ENCODE results near the gene IL24. TPM values are rescaled to one million over a fixed set of nuclear protein-coding genes. Genes with fewer than 3 reads are reported as not detected.

The IL24 gene
- total RNA-seq, 2 experiments from 2014 or later: 0.54 to 0.72 TPM

- Mint-ChIP-seq H3K36me3 (no peaks in the 10 kb centered on the region), H3K27ac (no peak overlapping the region), H3K27me3 (no peaks in the 10 kb centered on the region), H3K4me1 (peaks cover 57% of the 10 kb centered on the region), H3K4me3 (no peak overlapping the region), H3K9me3 (no peaks in the 10 kb centered on the region)
- no peak for DNase-seq
Measured at GRCh38 chr1:206892351-206892984, 4.8 kb upstream of the IL24 start.

GRCh38 chr1:206893380-206893779, 3.9 kb upstream of the IL24 start:
- H3K36me3 Mint-ChIP-seq: no peaks in the 10 kb centered on the region
- peak overlapping the region; percentile 11 for H3K27ac Mint-ChIP-seq
- H3K4me1 Mint-ChIP-seq: peaks cover 58% of the 10 kb centered on the region
- no peaks in the 10 kb centered on the region for H3K9me3 Mint-ChIP-seq
- H3K27me3 Mint-ChIP-seq: no peaks in the 10 kb centered on the region
- no peak overlapping the region for H3K4me3 Mint-ChIP-seq
- no peak for DNase-seq

GRCh38 chr1:206895325-206895724, 1.9 kb upstream of the IL24 start:
- H3K4me1 Mint-ChIP-seq: peaks cover 59% of the 10 kb centered on the region
- H3K27ac Mint-ChIP-seq: no peak overlapping the region
- no peaks in the 10 kb centered on the region for H3K36me3 Mint-ChIP-seq
- H3K27me3 Mint-ChIP-seq: no peaks in the 10 kb centered on the region
- DNase-seq: no peak
- no peak overlapping the region for H3K4me3 Mint-ChIP-seq
- H3K9me3 Mint-ChIP-seq: no peaks in the 10 kb centered on the region

- H3K9me3 Mint-ChIP-seq: no peaks in the 10 kb centered on the region
- no peaks in the 10 kb centered on the region for H3K27me3 Mint-ChIP-seq
- no peak overlapping the region for H3K4me3 Mint-ChIP-seq
- H3K4me1 Mint-ChIP-seq: peaks cover 58% of the 10 kb centered on the region
- H3K36me3 Mint-ChIP-seq: no peaks in the 10 kb centered on the region
- no peak overlapping the region for H3K27ac Mint-ChIP-seq
- DNase-seq: no peak
Measured at GRCh38 chr1:206895837-206896242, 1.4 kb upstream of the IL24 start.

- no peak for DNase-seq
- no peaks in the 10 kb centered on the region for H3K27me3 Mint-ChIP-seq
- peak overlapping the region; percentile 15 for H3K27ac Mint-ChIP-seq
- H3K9me3 Mint-ChIP-seq: no peaks in the 10 kb centered on the region
- H3K36me3 Mint-ChIP-seq: no peaks in the 10 kb centered on the region
- peaks cover 57% of the 10 kb centered on the region for H3K4me1 Mint-ChIP-seq
- H3K4me3 Mint-ChIP-seq: no peak overlapping the region
Measured at GRCh38 chr1:206896261-206896660, 982 bp upstream of the IL24 start.

- H3K27me3 Mint-ChIP-seq: no peaks in the 10 kb centered on the region
- no peak overlapping the region for H3K4me3 Mint-ChIP-seq
- H3K27ac Mint-ChIP-seq: peak overlapping the region; percentile 43
- no peaks in the 10 kb centered on the region for H3K9me3 Mint-ChIP-seq
- DNase-seq: no peak
- H3K36me3 Mint-ChIP-seq: peaks cover 4% of the 10 kb centered on the region
- peaks cover 59% of the 10 kb centered on the region for H3K4me1 Mint-ChIP-seq
Measured at GRCh38 chr1:206898089-206898914, 1.1 kb downstream of the IL24 start.

- DNase-seq: no peak
- H3K27me3 Mint-ChIP-seq: no peaks in the 10 kb centered on the region
- H3K4me3 Mint-ChIP-seq: no peak overlapping the region
- no peaks in the 10 kb centered on the region for H3K9me3 Mint-ChIP-seq
- peaks cover 9% of the 10 kb centered on the region for H3K36me3 Mint-ChIP-seq
- peaks cover 57% of the 10 kb centered on the region for H3K4me1 Mint-ChIP-seq
- H3K27ac Mint-ChIP-seq: peak overlapping the region; percentile 43
Measured at GRCh38 chr1:206898915-206899431, 1.7 kb downstream of the IL24 start.

GRCh38 chr1:206899717-206900116, 2.5 kb downstream of the IL24 start:
- Mint-ChIP-seq H3K27ac (no peak overlapping the region), H3K27me3 (no peaks in the 10 kb centered on the region), H3K4me1 (peaks cover 58% of the 10 kb centered on the region), H3K36me3 (peaks cover 17% of the 10 kb centered on the region), H3K9me3 (no peaks in the 10 kb centered on the region), H3K4me3 (no peak overlapping the region)
- DNase-seq: no peak

- Mint-ChIP-seq H3K4me3 (no peak overlapping the region), H3K9me3 (no peaks in the 10 kb centered on the region), H3K36me3 (peaks cover 21% of the 10 kb centered on the region), H3K27ac (no peak overlapping the region), H3K27me3 (no peaks in the 10 kb centered on the region), H3K4me1 (peaks cover 59% of the 10 kb centered on the region)
- no peak for DNase-seq
Measured at GRCh38 chr1:206900149-206900548, 2.9 kb downstream of the IL24 start.

- H3K4me1 Mint-ChIP-seq: peaks cover 61% of the 10 kb centered on the region
- no peak for DNase-seq
- H3K36me3 Mint-ChIP-seq: peaks cover 32% of the 10 kb centered on the region
- no peaks in the 10 kb centered on the region for H3K9me3 Mint-ChIP-seq
- peak overlapping the region; percentile 8 for H3K27ac Mint-ChIP-seq
- no peaks in the 10 kb centered on the region for H3K27me3 Mint-ChIP-seq
- no peak overlapping the region for H3K4me3 Mint-ChIP-seq
Measured at GRCh38 chr1:206901944-206902343, 4.7 kb downstream of the IL24 start.

- no peaks in the 10 kb centered on the region for H3K9me3 Mint-ChIP-seq
- no peaks in the 10 kb centered on the region for H3K27me3 Mint-ChIP-seq
- peaks cover 32% of the 10 kb centered on the region for H3K36me3 Mint-ChIP-seq
- no peak for DNase-seq
- no peak overlapping the region for H3K4me3 Mint-ChIP-seq
- H3K4me1 Mint-ChIP-seq: peaks cover 62% of the 10 kb centered on the region
- peak overlapping the region; percentile 55 for H3K27ac Mint-ChIP-seq
Measured at GRCh38 chr1:206902702-206903101, 5.5 kb downstream of the IL24 start.

- no peak for DNase-seq
- Mint-ChIP-seq H3K36me3 (peaks cover 36% of the 10 kb centered on the region), H3K27me3 (no peaks in the 10 kb centered on the region), H3K9me3 (no peaks in the 10 kb centered on the region), H3K27ac (peak overlapping the region; percentile 57), H3K4me3 (no peak overlapping the region), H3K4me1 (peaks cover 66% of the 10 kb centered on the region)
Measured at GRCh38 chr1:206903687-206904086, 6.4 kb downstream of the IL24 start.

GRCh38 chr1:206904423-206905142, 7.3 kb downstream of the IL24 start:
- H3K4me1 Mint-ChIP-seq: peaks cover 68% of the 10 kb centered on the region
- no peaks in the 10 kb centered on the region for H3K27me3 Mint-ChIP-seq
- peak overlapping the region; percentile 85 for H3K27ac Mint-ChIP-seq
- DNase-seq: no peak
- peak overlapping the region; percentile 13 for H3K4me3 Mint-ChIP-seq
- no peaks in the 10 kb centered on the region for H3K9me3 Mint-ChIP-seq
- peaks cover 40% of the 10 kb centered on the region for H3K36me3 Mint-ChIP-seq

- peak overlapping the region; percentile 35 for H3K4me3 Mint-ChIP-seq
- peaks cover 61% of the 10 kb centered on the region for H3K4me1 Mint-ChIP-seq
- DNase-seq: peak; percentile 50
- H3K36me3 Mint-ChIP-seq: peaks cover 40% of the 10 kb centered on the region
- no peaks in the 10 kb centered on the region for H3K9me3 Mint-ChIP-seq
- H3K27me3 Mint-ChIP-seq: no peaks in the 10 kb centered on the region
- H3K27ac Mint-ChIP-seq: peak overlapping the region; percentile 85
Measured at GRCh38 chr1:206905295-206906164, 8.3 kb downstream of the IL24 start.

Measured in activated naive CD8-positive, alpha-beta T cell treated with anti-CD3 and anti-CD28 coated beads for 36 hours (primary cell).